ENCODE measurements around the gene MAP4K3. TPM values are rescaled to one million over a fixed set of nuclear protein-coding genes. Genes with fewer than 3 reads are reported as not detected.

Gene MAP4K3
- total and polyA plus RNA-seq, 2 of the 8 experiments (the other 6 are each of a cell fraction or from before 2014, with no cell fraction given): 11.4 to 63.0 TPM

DNA sequence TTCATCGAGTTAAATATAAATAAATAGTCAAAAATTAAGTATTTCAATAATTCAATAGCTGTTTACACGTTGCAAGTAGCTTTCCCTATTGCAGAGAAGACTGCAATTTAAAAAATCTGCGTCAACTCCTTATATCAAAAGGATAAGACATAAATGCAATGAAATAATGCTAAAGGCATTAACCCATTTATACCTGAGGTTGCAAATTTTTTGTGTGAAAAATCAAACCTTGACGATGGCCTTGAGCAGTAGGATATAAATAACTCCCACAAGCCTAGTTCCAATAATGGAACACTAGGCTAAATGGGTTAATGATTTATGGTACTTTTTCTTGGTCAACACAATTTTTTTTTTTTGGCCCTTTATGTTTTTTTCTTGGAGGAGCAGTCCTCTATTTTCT lies 116.9 kb downstream of the MAP4K3 start:
- Histone ChIP-seq H4K91ac (replicated peaks; ENCODE audit: insufficient read length, low read length) (no peak overlapping the region), H2BK15ac (ENCODE audit: low read length) (no peak overlapping the region), H3K4me2 (ENCODE audit: insufficient read depth in 1 of 2, low read depth in 2 of 2, low read length in 2 of 2) (no peak overlapping the region), H3K4me3 (ENCODE audit: extremely low read depth in 1 of 4, insufficient read depth in 2 of 4, low read depth in 3 of 4, low read length in 4 of 4) (no peak overlapping the region), H3K79me1 (ENCODE audit: low read depth, low read length) (no peaks in the 10 kb centered on the region), H3K4ac (replicated peaks; ENCODE audit: insufficient read length, low read depth, low read length) (no peak overlapping the region), H3K23ac (ENCODE audit: insufficient read length) (no peak overlapping the region), H2BK20ac (ENCODE audit: low read length) (no peak overlapping the region), H3K79me2 (ENCODE audit: control insufficient read depth in 1 of 2, insufficient read depth in 2 of 2, low read length in 2 of 2) (no peaks in the 10 kb centered on the region), H3K56ac (replicated peaks; ENCODE audit: insufficient read length, low read depth, low read length) (no peak overlapping the region), H4K5ac (ENCODE audit: insufficient read length, low read depth, low read length) (no peak overlapping the region), H3K9me3 (ENCODE audit: insufficient read depth in 2 of 2, low read depth in 1 of 2, low read length in 1 of 2) (no peaks in the 10 kb centered on the region), H3K4me1 (replicated peaks in 1 of 4; ENCODE audit: control insufficient read depth in 3 of 4, insufficient read depth in 4 of 4, low read length in 3 of 4) (no peaks in the 10 kb centered on the region), H4K8ac (ENCODE audit: extremely low read depth, insufficient read depth, low read length) (no peak overlapping the region), H3K27ac (ENCODE audit: low read depth, low read length) (no peak overlapping the region), H3K27me3 (replicated peaks in 1 of 4; ENCODE audit: control insufficient read depth in 3 of 4, extremely low read depth in 1 of 4, insufficient read depth in 3 of 4, low read length in 3 of 4) (no peaks in the 10 kb centered on the region), H4K20me1 (replicated peaks in 1 of 2; ENCODE audit: control insufficient read depth in 1 of 2, insufficient read depth in 2 of 2, low read length in 2 of 2) (no peaks in the 10 kb centered on the region), H2BK5ac (ENCODE audit: low read depth, low read length) (no peak overlapping the region), H2AFZ (ENCODE audit: low read length) (no peak overlapping the region), H3K36me3 (ENCODE audit: control insufficient read depth in 2 of 4, insufficient read depth in 4 of 4, low read length in 3 of 4) (peaks cover 0 to 3% (median 0%) of the 10 kb centered on the region in 4 experiments; a peak in 1 of 8 replicates), H2BK12ac (ENCODE audit: low read depth, low read length) (no peak overlapping the region), H3K18ac (ENCODE audit: extremely low read depth, low read length) (no peak overlapping the region), H3K14ac (ENCODE audit: insufficient read length) (no peak overlapping the region), H3K23me2 (ENCODE audit: low read depth, low read length) (no peaks in the 10 kb centered on the region), H2AK5ac (ENCODE audit: low read depth, low read length) (no peak overlapping the region), H2BK120ac (replicated peaks; ENCODE audit: low read depth, low read length) (no peak overlapping the region), H3K9ac (replicated peaks in 1 of 4; ENCODE audit: extremely low read depth in 1 of 4, low read depth in 3 of 4, low read length in 3 of 4) (no peak overlapping the region)
- WGBS, 2 experiments (ENCODE audit: extremely low coverage in 1 of 2, insufficient coverage in 1 of 2, insufficient read length in 1 of 2, insufficient replicate concordance in 2 of 2, low coverage in 1 of 2, low lambda C conversion rate in 2 of 2, missing lambda C conversion rate in 1 of 2): 87% methylated on average over 4 of the region's 4 CpGs; no CpG with 5 or more reads in 1 of the 2 experiments
- DNase-seq (ENCODE audit: low read depth in 1 of 2, low spot score in 2 of 2) (no peak), FAIRE-seq (no peak)
- ChIA-PET POLR2A (ENCODE audit: partially characterized antibody) (interaction anchor here (1.1 kb wide), 1 partner anchor 11 kb away, joined by 5 read pairs; no protein-coding TSS in a partner anchor), CTCF (ENCODE audit: partially characterized antibody) (no interaction called here)
- no peak for TF ChIP-seq FOSL1 (IDR thresholded peaks at IDR 0.05; ENCODE audit: insufficient read depth, low read depth, low read length)
- TF ChIP-seq BACH1 (IDR thresholded peaks at IDR 0.05; ENCODE audit: low read length): no peak
- no peak for TF ChIP-seq ZNF274 (IDR thresholded peaks at IDR 0.05; ENCODE audit: borderline replicate concordance, extremely low read depth, low read length)
- TF ChIP-seq POLR2A (IDR thresholded peaks at IDR 0.05; ENCODE audit: control extremely low read depth in 1 of 2, low read depth in 2 of 2, low read length in 2 of 2): no peak
- no peak for TF ChIP-seq SAP30 (IDR thresholded peaks at IDR 0.05; ENCODE audit: insufficient read depth, insufficient replicate concordance, low read length)
- no peak for TF ChIP-seq CREB1 (IDR thresholded peaks at IDR 0.05)
- TF ChIP-seq TCF12 (IDR thresholded peaks at IDR 0.05; ENCODE audit: low read depth, low read length): no peak
- no peak for TF ChIP-seq CHD1 (IDR thresholded peaks at IDR 0.05; ENCODE audit: low read depth, low read length)
- no peak for TF ChIP-seq RBBP5 (IDR thresholded peaks at IDR 0.05; ENCODE audit: borderline replicate concordance, low read depth, low read length)
- no peak for TF ChIP-seq CHD2 (IDR thresholded peaks at IDR 0.05; ENCODE audit: low read length)
- no peak for TF ChIP-seq RAD21 (IDR thresholded peaks at IDR 0.05 in 1 of 2, conservative IDR thresholded peaks at IDR 0.05 in 1 of 2; ENCODE audit: low read depth in 2 of 2, low read length in 2 of 2)
- TF ChIP-seq SIX5 (IDR thresholded peaks at IDR 0.05; ENCODE audit: low read depth, low read length): no peak
